ENCODE data around the gene ALDH1B1. TPM values are rescaled to one million over a fixed set of nuclear protein-coding genes. Genes with fewer than 3 reads are reported as not detected.

Gene ALDH1B1
- total RNA-seq, 4 donors from 2014 or later: 14.7 to 42.0 (median 37.0) TPM

- no peaks in the 10 kb centered on the region for H3K36me3 ChIP-seq
- peak; percentile 33 to 63 (median 60) for TF ChIP-seq CTCF (IDR thresholded peaks at IDR 0.05)
- no peak for TF ChIP-seq POLR2A (IDR thresholded peaks at IDR 0.05)
- no peaks in the 10 kb centered on the region for H3K4me1 ChIP-seq
- H3K27me3 ChIP-seq: no peaks in the 10 kb centered on the region
- no peak overlapping the region for H3K27ac ChIP-seq
- no peaks in the 10 kb centered on the region for H3K9me3 ChIP-seq
- DNase-seq: no peak
- H3K4me3 ChIP-seq: no peak overlapping the region
Measured at GRCh38 chr9:38432922-38433510, 40.5 kb downstream of the ALDH1B1 start.

- H3K27ac ChIP-seq: no peak overlapping the region
- TF ChIP-seq CTCF (IDR thresholded peaks at IDR 0.05) (no peak), POLR2A (IDR thresholded peaks at IDR 0.05) (no peak)
- no peak overlapping the region for H3K4me3 ChIP-seq
- no peak for DNase-seq
- no peaks in the 10 kb centered on the region for H3K4me1 ChIP-seq
- H3K36me3 ChIP-seq: no peaks in the 10 kb centered on the region
- H3K27me3 ChIP-seq: no peaks in the 10 kb centered on the region
- H3K9me3 ChIP-seq: no peaks in the 10 kb centered on the region
Measured at GRCh38 chr9:38434365-38434764, 41.9 kb downstream of the ALDH1B1 start.

GRCh38 chr9:38434853-38435252 lies 42.4 kb downstream of the ALDH1B1 start:
- H3K36me3 ChIP-seq: no peaks in the 10 kb centered on the region
- no peaks in the 10 kb centered on the region for H3K27me3 ChIP-seq
- no peak overlapping the region for H3K27ac ChIP-seq
- no peak overlapping the region for H3K4me3 ChIP-seq
- DNase-seq: no peak
- TF ChIP-seq POLR2A (IDR thresholded peaks at IDR 0.05): no peak
- no peaks in the 10 kb centered on the region for H3K4me1 ChIP-seq
- H3K9me3 ChIP-seq: no peaks in the 10 kb centered on the region

GRCh38 chr9:38435521-38435920 lies 43.0 kb downstream of the ALDH1B1 start:
- Histone ChIP-seq H3K27ac (no peak overlapping the region), H3K36me3 (no peaks in the 10 kb centered on the region), H3K9me3 (no peaks in the 10 kb centered on the region), H3K4me3 (no peak overlapping the region), H3K4me1 (no peaks in the 10 kb centered on the region), H3K27me3 (no peaks in the 10 kb centered on the region)
- no peak for TF ChIP-seq POLR2A (IDR thresholded peaks at IDR 0.05)
- no peak for TF ChIP-seq CTCF (IDR thresholded peaks at IDR 0.05)
- DNase-seq: no peak

- TF ChIP-seq CTCF (IDR thresholded peaks at IDR 0.05): no peak
- no peak for TF ChIP-seq POLR2A (IDR thresholded peaks at IDR 0.05)
- H3K27ac ChIP-seq: no peak overlapping the region
Measured at GRCh38 chr9:38436708-38437107, 44.2 kb downstream of the ALDH1B1 start.

GRCh38 chr9:38437193-38437823 lies 44.8 kb downstream of the ALDH1B1 start:
- TF ChIP-seq CTCF (IDR thresholded peaks at IDR 0.05) (no peak), POLR2A (IDR thresholded peaks at IDR 0.05) (no peak)
- Histone ChIP-seq H3K4me1 (no peaks in the 10 kb centered on the region), H3K27ac (no peak overlapping the region), H3K36me3 (no peaks in the 10 kb centered on the region), H3K27me3 (no peaks in the 10 kb centered on the region), H3K4me3 (no peak overlapping the region), H3K9me3 (no peaks in the 10 kb centered on the region)
- DNase-seq: no peak

More at GRCh38 chr9:38436708-38437107, 44.2 kb downstream of the ALDH1B1 start:
- no peaks in the 10 kb centered on the region for H3K4me1 ChIP-seq
- no peak overlapping the region for H3K4me3 ChIP-seq
- DNase-seq: no peak
- H3K9me3 ChIP-seq: no peaks in the 10 kb centered on the region
- no peaks in the 10 kb centered on the region for H3K36me3 ChIP-seq
- H3K27me3 ChIP-seq: no peaks in the 10 kb centered on the region
